Measurements from ENCODE around the gene CEP63.

- TF ChIP-seq, protein P1, sequence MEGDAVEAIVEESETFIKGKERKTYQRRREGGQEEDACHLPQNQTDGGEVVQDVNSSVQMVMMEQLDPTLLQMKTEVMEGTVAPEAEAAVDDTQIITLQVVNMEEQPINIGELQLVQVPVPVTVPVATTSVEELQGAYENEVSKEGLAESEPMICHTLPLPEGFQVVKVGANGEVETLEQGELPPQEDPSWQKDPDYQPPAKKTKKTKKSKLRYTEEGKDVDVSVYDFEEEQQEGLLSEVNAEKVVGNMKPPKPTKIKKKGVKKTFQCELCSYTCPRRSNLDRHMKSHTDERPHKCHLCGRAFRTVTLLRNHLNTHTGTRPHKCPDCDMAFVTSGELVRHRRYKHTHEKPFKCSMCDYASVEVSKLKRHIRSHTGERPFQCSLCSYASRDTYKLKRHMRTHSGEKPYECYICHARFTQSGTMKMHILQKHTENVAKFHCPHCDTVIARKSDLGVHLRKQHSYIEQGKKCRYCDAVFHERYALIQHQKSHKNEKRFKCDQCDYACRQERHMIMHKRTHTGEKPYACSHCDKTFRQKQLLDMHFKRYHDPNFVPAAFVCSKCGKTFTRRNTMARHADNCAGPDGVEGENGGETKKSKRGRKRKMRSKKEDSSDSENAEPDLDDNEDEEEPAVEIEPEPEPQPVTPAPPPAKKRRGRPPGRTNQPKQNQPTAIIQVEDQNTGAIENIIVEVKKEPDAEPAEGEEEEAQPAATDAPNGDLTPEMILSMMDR (IDR thresholded peaks at IDR 0.05; ENCODE audit: poor library complexity, severe bottlenecking): no peak
- TF ChIP-seq REST (IDR thresholded peaks at IDR 0.05; ENCODE audit: borderline replicate concordance): no peak
- TF ChIP-seq RAD21 (conservative IDR thresholded peaks at IDR 0.05): no peak
- no peak for TF ChIP-seq EZH2 (IDR thresholded peaks at IDR 0.05; ENCODE audit: borderline replicate concordance, insufficient read depth, low read length, poor library complexity, severe bottlenecking)
- no peak for TF ChIP-seq SMC3 (conservative IDR thresholded peaks at IDR 0.05; ENCODE audit: poor library complexity)
- no peak for TF ChIP-seq TAF1 (IDR thresholded peaks at IDR 0.05; ENCODE audit: low read depth)
These were observed 137.0 kb downstream of the CEP63 start for GRCh38 chr3:134622806-134623365.
